ENCODE measurements around the gene NUDT5.

DNA sequence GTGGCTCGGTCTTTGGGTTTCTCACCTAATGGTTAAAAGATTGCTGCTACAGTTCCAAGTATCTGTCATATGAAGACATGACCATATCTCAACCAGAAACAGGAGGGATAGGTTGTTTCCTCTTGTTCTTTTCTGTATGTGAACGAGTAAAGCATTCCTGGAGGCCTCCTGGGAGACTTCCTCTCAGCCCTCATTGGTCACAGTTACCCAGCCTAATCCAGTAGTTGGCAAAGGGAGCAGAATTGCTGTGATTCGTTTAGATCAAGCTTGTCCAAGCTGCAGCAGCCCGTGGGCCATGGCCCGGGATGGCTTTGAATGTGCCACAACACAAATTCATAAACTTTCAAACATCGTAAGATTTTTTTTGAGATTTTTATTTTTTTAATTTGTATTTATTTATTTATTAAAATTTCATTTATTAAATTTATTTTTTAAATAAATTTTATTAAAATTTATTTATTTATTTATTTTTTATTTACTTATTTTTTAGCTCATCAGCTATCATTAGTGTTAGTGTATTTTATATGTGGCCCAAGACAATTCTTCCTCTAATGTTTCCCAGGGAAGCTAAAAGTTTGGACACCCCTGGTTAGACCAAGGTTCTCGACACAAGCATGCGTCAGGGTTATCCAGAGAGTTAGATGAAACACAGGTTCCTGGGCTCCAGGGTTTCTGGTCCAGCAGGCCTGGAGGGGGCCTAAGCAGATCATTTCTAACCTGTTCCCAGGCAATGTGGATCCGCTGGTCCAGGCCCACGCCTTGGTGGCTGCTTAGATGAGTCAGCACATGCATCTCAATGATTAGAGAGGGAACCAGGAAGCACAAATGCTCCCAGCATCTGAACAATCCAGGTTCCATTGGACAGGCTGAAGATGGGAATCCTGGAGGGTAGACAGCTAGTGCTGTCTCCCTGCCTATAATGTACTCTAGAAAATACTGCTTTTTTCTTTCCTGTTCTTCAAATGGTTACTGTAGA is 25.9 kb upstream of the NUDT5 start:
- TF ChIP-seq, protein P1, sequence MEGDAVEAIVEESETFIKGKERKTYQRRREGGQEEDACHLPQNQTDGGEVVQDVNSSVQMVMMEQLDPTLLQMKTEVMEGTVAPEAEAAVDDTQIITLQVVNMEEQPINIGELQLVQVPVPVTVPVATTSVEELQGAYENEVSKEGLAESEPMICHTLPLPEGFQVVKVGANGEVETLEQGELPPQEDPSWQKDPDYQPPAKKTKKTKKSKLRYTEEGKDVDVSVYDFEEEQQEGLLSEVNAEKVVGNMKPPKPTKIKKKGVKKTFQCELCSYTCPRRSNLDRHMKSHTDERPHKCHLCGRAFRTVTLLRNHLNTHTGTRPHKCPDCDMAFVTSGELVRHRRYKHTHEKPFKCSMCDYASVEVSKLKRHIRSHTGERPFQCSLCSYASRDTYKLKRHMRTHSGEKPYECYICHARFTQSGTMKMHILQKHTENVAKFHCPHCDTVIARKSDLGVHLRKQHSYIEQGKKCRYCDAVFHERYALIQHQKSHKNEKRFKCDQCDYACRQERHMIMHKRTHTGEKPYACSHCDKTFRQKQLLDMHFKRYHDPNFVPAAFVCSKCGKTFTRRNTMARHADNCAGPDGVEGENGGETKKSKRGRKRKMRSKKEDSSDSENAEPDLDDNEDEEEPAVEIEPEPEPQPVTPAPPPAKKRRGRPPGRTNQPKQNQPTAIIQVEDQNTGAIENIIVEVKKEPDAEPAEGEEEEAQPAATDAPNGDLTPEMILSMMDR (IDR thresholded peaks at IDR 0.05; ENCODE audit: poor library complexity, severe bottlenecking) = no peak
- no peak for TF ChIP-seq EP300 (conservative IDR thresholded peaks at IDR 0.05; ENCODE audit: poor library complexity, severe bottlenecking)
- TF ChIP-seq RAD21 (conservative IDR thresholded peaks at IDR 0.05) = no peak
- no peak for TF ChIP-seq POLR2AphosphoS5 (IDR thresholded peaks at IDR 0.05)
- no peak for TF ChIP-seq EZH2 (IDR thresholded peaks at IDR 0.05; ENCODE audit: borderline replicate concordance, insufficient read depth, low read length, poor library complexity, severe bottlenecking)
- TF ChIP-seq, protein P2, sequence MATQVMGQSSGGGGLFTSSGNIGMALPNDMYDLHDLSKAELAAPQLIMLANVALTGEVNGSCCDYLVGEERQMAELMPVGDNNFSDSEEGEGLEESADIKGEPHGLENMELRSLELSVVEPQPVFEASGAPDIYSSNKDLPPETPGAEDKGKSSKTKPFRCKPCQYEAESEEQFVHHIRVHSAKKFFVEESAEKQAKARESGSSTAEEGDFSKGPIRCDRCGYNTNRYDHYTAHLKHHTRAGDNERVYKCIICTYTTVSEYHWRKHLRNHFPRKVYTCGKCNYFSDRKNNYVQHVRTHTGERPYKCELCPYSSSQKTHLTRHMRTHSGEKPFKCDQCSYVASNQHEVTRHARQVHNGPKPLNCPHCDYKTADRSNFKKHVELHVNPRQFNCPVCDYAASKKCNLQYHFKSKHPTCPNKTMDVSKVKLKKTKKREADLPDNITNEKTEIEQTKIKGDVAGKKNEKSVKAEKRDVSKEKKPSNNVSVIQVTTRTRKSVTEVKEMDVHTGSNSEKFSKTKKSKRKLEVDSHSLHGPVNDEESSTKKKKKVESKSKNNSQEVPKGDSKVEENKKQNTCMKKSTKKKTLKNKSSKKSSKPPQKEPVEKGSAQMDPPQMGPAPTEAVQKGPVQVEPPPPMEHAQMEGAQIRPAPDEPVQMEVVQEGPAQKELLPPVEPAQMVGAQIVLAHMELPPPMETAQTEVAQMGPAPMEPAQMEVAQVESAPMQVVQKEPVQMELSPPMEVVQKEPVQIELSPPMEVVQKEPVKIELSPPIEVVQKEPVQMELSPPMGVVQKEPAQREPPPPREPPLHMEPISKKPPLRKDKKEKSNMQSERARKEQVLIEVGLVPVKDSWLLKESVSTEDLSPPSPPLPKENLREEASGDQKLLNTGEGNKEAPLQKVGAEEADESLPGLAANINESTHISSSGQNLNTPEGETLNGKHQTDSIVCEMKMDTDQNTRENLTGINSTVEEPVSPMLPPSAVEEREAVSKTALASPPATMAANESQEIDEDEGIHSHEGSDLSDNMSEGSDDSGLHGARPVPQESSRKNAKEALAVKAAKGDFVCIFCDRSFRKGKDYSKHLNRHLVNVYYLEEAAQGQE (IDR thresholded peaks at IDR 0.05; ENCODE audit: borderline replicate concordance) = no peak
- no peak for TF ChIP-seq MXI1 (conservative IDR thresholded peaks at IDR 0.05; ENCODE audit: poor library complexity, severe bottlenecking)
